Smooth muscle cell of the brain vasculature (primary cell): ENCODE results near the gene MUC21.
"Not testable (repeated sequence)": the region's sequence is repeated elsewhere in the genome, so short reads cannot be mapped to it uniquely, and the experiment has no call there.

Experiments used
- DNase-seq: peaks from one replicate; pipeline ENCODE4 v3.0.0-alpha.2; 2012; ENCODE audit warnings: low read depth, low spot score

MUC21 gene

DNA sequence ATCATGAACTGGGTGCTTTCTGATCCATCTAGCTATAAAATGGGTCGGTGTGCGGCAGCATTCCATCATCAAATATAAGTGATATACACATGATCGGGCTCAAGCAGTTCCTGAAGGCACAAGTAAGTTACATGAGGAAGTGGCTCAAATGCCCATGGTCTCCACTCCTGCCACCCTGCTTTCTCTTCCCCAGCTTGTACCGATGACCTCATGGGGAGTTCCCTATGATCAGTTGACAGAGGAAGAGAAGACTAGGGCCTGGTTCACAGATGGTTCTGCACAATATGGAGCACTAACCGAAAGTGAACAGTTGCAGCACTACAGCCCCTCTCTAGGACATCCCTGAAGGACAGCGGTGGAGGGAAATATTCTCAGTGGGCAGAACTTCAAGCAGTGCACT lies 14.3 kb upstream of the MUC21 start:
- DNase-seq = not testable (repeated sequence)

DNA sequence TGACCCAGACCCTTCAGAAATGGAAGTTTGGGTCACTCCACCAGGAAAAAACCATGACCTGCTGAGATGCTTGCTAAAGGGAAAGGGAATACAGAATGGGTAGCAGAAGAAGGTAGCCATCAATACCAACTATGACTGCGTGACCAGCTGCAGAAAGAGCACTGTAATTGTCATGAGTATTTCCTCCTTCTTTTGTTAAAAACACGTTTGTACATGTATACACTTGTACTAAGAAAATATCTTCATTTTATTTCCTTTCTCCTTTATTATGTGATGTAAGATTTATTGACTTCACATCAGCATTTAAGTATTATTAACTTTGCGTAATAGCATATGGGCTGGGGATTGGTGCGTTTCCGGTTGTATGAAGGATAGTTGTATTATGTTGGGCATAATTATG lies 12.6 kb upstream of the MUC21 start:
- DNase-seq = no peak

GRCh38 chr6:30972816-30973215 lies 10.7 kb upstream of the MUC21 start:
- no peak for DNase-seq

DNA sequence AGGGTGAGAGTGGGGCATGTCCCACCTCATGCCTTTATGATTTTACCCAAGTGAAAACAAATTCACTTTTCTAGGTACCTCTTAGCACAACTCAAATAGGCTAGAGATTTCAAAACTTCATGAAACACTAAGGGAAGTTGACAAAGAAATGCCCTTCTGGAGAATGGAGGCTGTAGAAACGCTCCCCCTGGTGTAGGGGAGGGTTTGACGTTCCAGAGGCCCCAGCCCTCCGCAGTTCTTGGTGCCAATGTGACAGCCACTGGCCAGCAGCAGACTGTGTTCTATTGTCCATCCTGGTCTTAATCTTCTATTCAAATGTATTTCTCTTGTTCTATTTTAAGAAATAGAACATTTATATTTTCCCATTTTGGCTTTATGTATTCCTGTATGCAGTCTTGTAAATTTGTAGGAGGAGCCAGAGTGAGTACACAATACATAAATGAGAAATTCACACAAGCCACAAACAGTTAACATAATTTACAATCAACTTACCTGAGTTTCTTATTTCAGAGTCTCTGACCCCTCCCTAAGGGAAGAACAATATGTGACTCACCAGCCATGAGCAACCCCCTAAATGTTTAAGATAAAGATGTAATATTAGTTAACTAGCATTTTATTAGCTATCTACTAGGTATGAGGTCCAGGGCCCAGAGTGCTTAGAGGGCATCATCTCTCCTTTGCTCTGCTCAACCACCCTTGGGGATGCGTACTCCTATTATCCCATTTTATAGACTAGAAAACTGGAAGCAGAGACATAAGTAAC lies 8.8 kb upstream of the MUC21 start:
- DNase-seq = no peak

GRCh38 chr6:30979141-30979540 lies 4.4 kb upstream of the MUC21 start:
- DNase-seq = no peak

GRCh38 chr6:30979690-30980089 lies 3.8 kb upstream of the MUC21 start:
- DNase-seq = no peak

DNA sequence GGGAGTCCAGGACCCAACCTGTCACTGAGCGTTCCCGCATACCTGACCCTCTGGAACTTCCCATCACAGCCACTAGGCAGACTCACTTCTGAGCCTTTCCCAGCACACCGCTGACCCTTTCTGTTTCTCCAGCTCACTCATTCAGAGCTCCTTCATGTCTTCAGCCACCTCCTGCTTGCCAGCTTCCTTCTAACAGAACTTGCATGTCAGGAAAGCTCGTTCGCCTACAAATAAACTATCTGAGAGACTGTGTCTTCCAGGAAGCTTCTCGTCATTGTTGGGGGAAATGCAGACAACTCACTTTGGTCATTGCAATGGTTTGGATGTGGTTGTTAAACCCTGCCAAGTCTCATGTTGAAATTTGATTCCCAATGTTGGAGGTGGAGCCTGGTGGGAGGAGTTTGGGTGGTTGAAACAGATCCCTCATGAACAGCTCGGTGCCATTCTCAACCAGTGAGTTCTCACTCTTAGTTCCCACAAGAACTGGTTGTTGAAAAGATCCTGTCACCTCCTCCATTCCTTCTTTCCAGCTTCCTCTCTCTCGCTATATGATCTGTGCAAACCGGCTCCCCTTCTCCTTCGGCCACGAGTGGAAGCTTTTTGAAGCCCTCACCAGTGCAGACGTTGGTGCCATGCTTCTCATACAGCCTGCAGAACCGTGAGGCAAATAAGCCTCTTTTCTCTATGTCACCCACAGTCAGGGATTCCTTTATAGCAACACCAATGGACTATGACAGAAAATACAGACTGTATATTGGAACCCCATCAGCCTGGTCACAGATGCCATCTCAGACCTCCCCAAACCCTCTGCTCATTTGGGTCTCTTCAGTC lies 1.4 kb upstream of the MUC21 start:
- DNase-seq = peak; percentile 1

DNA sequence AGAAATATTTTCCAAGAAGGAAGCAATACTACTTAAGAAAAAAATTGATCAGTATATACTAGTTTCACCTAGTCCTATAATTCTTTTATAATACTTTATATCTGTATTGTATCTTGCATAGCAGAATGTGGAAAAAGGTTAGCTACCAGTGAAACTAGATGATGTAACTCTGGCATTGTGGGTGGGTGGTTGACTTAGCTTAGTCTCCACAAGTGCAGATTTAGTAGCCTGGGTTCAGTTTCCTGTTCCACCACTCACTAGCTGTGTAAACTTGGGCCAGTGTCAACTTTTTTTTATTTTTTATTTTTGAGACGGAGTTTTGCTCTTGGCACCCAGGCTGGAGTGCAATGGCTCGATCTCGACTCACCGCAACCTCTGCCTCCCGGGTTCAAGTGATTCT lies 2.0 kb downstream of the MUC21 start:
- DNase-seq = no peak

DNA sequence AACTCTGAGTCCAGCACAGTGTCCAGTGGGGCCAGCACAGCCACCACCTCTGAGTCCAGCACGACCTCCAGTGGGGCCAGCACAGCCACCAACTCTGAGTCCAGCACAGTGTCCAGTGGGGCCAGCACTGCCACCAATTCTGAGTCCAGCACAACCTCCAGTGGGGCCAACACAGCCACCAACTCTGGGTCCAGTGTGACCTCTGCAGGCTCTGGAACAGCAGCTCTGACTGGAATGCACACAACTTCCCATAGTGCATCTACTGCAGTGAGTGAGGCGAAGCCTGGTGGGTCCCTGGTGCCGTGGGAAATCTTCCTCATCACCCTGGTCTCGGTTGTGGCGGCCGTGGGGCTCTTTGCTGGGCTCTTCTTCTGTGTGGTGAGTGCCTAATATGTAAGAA lies 3.8 kb downstream of the MUC21 start:
- no peak for DNase-seq

- no peak for DNase-seq
These were observed 4.8 kb downstream of the MUC21 start for GRCh38 chr6:30988209-30988825.

DNA sequence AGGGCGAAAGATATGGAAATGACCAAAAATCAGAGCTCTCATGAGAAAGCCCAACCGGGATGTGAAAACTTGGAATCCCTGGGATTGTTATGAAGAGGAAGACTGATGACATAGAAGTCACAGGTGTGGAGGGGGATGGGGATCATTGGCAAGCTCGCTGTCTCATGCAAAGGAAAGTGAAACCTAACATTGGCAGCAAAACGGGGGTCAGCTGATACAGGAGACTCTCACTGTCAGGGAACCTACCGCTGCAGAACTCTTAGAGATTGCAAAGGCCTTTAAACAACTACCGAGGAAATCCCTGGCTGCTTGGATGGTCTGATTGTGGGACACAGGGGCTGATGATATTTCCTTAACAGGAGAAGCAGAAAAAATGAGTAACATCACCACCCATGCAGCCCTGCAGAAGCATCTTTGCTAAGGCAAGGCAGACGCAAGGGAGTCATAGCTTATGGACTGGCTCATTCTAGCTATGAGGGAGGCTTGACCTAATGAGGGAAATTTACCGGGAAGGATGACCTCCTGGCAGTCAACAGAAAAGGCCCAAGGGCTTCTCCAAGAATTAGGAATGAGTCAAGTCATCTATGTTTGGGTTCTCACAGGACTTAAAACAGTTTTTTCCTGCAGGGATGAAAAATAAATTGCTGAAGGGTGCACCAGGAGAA lies 7.0 kb downstream of the MUC21 start:
- DNase-seq = no peak

DNA sequence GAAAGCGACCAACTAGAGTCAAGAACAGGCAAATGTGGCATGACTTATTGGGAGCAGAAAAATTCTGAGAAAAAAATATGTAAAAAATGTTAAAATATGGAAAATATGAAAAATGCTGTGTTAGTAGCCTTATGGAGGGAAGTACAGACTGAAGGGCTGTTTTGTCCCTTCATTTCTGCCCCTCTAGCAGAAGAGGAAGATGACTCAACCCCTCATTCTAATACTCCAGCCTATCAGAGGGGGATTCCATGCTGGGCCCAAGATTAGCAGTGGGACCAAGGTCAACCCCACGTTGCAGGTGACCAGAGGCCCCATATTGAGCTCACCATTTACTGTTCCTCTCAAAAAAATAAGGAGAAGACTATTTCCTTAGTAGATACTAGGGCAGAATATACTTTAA lies 8.4 kb downstream of the MUC21 start:
- DNase-seq = no peak

DNA sequence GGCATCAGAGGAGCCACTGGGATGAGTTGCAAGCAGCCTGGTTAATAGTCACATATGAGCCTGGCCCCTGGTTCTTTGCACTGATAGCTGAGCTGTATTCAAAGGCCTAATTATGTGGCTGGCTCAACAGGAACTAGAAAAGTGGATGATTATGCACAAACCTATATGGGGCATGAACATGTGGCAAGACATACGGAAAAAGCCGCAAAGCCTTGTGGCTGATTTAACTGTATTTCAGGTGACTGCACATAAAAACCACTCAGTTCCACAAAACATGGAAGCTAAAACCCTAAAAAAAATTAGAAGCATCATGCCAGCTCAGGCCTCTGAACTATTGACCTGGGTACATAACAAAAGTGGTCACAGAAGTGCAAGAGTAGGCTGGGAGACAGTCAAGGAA lies 13.8 kb downstream of the MUC21 start:
- DNase-seq = no peak

DNA sequence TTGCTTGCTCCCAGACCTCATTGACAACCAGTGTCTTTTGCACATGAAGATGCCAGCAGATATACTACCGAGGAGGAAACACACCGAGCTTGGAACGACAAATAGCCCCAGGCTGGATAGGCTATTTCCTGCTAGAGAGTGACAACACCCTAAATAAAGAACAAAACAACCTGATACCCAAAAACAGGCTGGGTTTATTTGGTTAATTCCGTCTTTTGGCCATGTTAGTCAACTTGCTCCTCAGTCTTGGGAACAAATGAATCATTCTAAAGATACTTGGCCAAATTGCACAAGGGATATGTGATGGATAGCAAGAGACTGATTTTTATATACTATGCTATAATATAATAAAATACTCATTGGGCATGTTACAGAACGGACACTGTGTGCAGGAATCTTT lies 15.3 kb downstream of the MUC21 start:
- DNase-seq = no peak

GRCh38 chr6:31000067-31000860 lies 16.7 kb downstream of the MUC21 start:
- not testable (repeated sequence) for DNase-seq

GRCh38 chr6:31001281-31001888 lies 17.9 kb downstream of the MUC21 start:
- no peak for DNase-seq

GRCh38 chr6:31002471-31002870 lies 19.0 kb downstream of the MUC21 start:
- no peak for DNase-seq

DNA sequence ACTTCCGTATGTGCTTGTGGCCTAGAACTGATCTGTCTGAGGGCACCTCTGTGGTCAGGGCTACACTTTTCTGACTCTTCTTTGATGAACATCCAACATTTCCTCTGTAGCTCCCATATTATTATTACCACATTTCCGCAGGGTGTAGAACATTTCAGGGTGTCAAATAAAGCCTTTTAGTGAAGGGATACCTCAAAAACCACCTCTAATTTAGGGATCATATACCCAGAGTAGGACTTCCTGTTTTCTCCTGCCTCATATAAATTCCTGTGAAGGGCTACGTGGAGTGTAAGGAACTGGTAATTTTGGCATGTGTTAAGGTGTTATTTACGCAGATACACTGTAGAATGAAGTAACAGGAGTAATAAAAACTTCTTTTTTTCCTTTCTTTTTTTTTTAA lies 21.3 kb downstream of the MUC21 start:
- no peak for DNase-seq

DNA sequence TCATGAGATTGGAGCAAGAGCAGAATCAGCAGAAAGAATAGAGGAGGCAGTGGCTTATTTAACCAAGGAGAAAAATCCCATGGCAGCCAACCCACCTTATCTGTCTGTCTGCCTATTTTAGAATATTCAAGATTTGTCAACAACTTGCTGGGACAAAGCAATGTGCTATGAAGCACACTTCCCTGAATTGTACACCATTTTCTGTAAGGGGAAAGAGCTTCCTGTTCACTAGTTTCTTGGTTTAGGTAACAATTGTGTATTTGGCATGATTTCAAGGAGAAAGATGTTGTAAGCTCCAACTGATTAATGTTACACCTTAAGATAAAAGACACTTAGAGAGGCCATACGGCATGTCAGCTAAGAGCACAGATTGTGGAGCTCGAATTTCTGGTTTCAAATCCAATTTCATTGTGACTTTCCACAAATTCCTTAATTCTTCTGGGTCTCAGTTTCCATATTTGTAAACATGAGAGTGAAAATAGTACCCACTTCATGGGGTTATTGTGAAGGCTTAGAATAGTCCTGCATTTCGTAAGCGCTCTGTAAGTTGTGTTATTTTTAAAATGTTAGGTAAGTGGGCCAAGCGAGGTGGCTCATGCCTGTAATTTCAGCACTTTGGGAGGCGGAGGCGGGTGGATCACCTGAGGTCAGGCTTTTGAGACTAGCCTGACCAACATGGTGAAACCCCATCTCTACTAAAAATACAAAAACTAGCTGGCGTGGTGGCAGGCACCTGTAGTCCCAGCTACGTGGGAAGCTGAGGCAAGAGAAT lies 21.9 kb downstream of the MUC21 start:
- DNase-seq = no peak

DNA sequence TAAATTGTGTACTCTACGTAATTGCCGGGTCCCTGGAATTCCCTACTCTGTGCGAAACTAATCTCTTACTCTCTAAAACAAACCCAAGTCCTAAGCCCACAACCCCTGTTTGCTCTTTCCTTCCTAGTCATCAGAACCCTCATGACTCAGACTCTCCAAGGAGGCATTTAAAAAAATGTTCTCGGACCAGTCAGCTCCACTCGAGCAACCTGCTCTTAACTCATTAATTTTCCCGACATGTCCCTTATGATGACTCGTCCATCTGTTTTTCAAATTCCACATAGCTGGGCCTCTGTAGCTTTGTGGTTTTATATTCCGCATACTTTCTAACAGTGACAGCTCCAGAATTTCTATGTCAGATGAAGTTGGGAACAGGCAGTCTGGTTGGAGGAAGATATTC lies 24.2 kb downstream of the MUC21 start:
- no peak for DNase-seq
